Neural cell (in vitro differentiated cells): ENCODE results near the gene DIPK1C. TPM values are rescaled to one million over a fixed set of nuclear protein-coding genes. Genes with fewer than 3 reads are reported as not detected.

Experiments used
- H2AFZ ChIP-seq: fragments of 200-600, 300-800 bp; sonication (generic), shearing (Covaris generic); 2 replicates; pipeline ENCODE4 v1.6.0; 2014; ENCODE audit warnings: low read depth, mild to moderate bottlenecking, antibody characterized with exemption, low read length, moderate library complexity
- H3F3A ChIP-seq: fragments of 200-600 bp; shearing (Covaris generic); 2 replicates; pipeline ENCODE4 v1.6.1; 2016; ENCODE audit warnings: mild to moderate bottlenecking, moderate library complexity, mixed read lengths, antibody characterized with exemption, low read length; ENCODE audit not compliant: insufficient read depth, poor library complexity, severe bottlenecking
- H3K27ac ChIP-seq: fragments of 200-600, 300-800 bp; sonication (generic), shearing (Covaris generic); 2 replicates; pipeline ENCODE4 v1.5.1; 2014; ENCODE audit warnings: mild to moderate bottlenecking, low read length, moderate library complexity
- H3K27me3 ChIP-seq: fragments of 300-800, 200-600 bp; sonication (generic), shearing (Covaris generic); 2 replicates; pipeline ENCODE4 v1.6.0; 2014; ENCODE audit warnings: mild to moderate bottlenecking, low read depth, low read length, moderate library complexity; ENCODE audit not compliant: insufficient read depth
- H3K36me3 ChIP-seq: fragments of 300-800, 200-600 bp; sonication (generic), shearing (Covaris generic); 2 replicates; pipeline ENCODE4 v1.5.1; 2014; ENCODE audit warnings: mild to moderate bottlenecking, antibody characterized with exemption, low read length, moderate library complexity; ENCODE audit not compliant: insufficient read depth
- H3K4me2 ChIP-seq: fragments of 300-800, 200-600 bp; sonication (generic), shearing (Covaris generic); 2 replicates; pipeline ENCODE4 v1.6.0; 2014; ENCODE audit warnings: mild to moderate bottlenecking, low read length
- H3K4me3 ChIP-seq: fragments of 300-800, 200-600 bp; sonication (generic), shearing (Covaris generic); 2 replicates; pipeline ENCODE4 v1.5.1; 2014; ENCODE audit warnings: mild to moderate bottlenecking, low read length, moderate library complexity
- H3K79me2 ChIP-seq: fragments of 200-600 bp; shearing (Covaris generic); replicated peaks from 2 replicates; pipeline ENCODE4 v1.6.0; 2014; ENCODE audit warnings: mild to moderate bottlenecking, low read length, moderate library complexity; ENCODE audit not compliant: insufficient read depth
- H3K9ac ChIP-seq: fragments of 300-800, 200-600 bp; sonication (generic), shearing (Covaris generic); 2 replicates; pipeline ENCODE4 v1.6.1; 2016; ENCODE audit warnings: mild to moderate bottlenecking, low read length, mixed read lengths
- H3K9me2 ChIP-seq: fragments of 200-600 bp; shearing (Covaris generic); 2 replicates; pipeline ENCODE4 v1.6.1; 2016; ENCODE audit warnings: mild to moderate bottlenecking, low read length, mixed read lengths; ENCODE audit not compliant: insufficient read depth
- H3K9me3 ChIP-seq: fragments of 200-600, 300-800 bp; sonication (generic), shearing (Covaris generic); 2 replicates; pipeline ENCODE4 v1.6.1; 2016; ENCODE audit warnings: mild to moderate bottlenecking, mixed run types, low read length, moderate library complexity, mixed read lengths
- H4K20me1 ChIP-seq: fragments of 200-600 bp; shearing (Covaris generic); 2 replicates; pipeline ENCODE4 v1.6.1; 2016; ENCODE audit warnings: mild to moderate bottlenecking, mixed run types; ENCODE audit not compliant: insufficient read depth
- CTCF ChIP-seq: fragments of 450-650 bp; IDR thresholded peaks from 2 replicates; pipeline ENCODE4 v1.5.1; 2014; ENCODE audit warnings: antibody characterized with exemption, mild to moderate bottlenecking, moderate library complexity; ENCODE audit not compliant: poor library complexity, severe bottlenecking
- EP300 ChIP-seq: fragments of 450-650 bp; conservative IDR thresholded peaks from 2 replicates; pipeline ENCODE4 v1.6.1; 2014; ENCODE audit warnings: antibody characterized with exemption, mild to moderate bottlenecking, moderate library complexity; ENCODE audit not compliant: poor library complexity, severe bottlenecking
- EZH2 ChIP-seq: fragments of 200-600, 300-800 bp; shearing (Covaris generic), sonication (generic); IDR thresholded peaks from 2 replicates; pipeline ENCODE4 v1.6.1; 2014; ENCODE audit warnings: antibody characterized with exemption, low read length, borderline replicate concordance, mild to moderate bottlenecking; ENCODE audit not compliant: insufficient read depth, poor library complexity, severe bottlenecking
- MXI1 ChIP-seq: fragments of 450-650 bp; conservative IDR thresholded peaks from 2 replicates; pipeline ENCODE4 v1.6.1; 2014; ENCODE audit warnings: antibody characterized with exemption, mild to moderate bottlenecking; ENCODE audit not compliant: poor library complexity, severe bottlenecking
- POLR2AphosphoS5 ChIP-seq: IDR thresholded peaks from 2 replicates; pipeline ENCODE4 v1.6.1; 2012
- RAD21 ChIP-seq: fragments of 450-650 bp; conservative IDR thresholded peaks from 2 replicates; pipeline ENCODE4 v1.6.1; 2014; ENCODE audit warnings: antibody characterized with exemption, mild to moderate bottlenecking, moderate library complexity
- REST ChIP-seq: IDR thresholded peaks from 2 replicates; pipeline ENCODE4 v1.6.1; 2012; ENCODE audit warnings: borderline replicate concordance
- SMC3 ChIP-seq: fragments of 450-650 bp; conservative IDR thresholded peaks from 2 replicates; pipeline ENCODE4 v1.6.1; 2014; ENCODE audit warnings: antibody characterized with exemption, mild to moderate bottlenecking, moderate library complexity; ENCODE audit not compliant: poor library complexity
- TAF1 ChIP-seq: IDR thresholded peaks from 2 replicates; pipeline ENCODE4 v1.6.1; 2012; ENCODE audit warnings: low read depth
- polyA plus RNA-seq: library from polyadenylated mRNA; depleted of rRNA; stranded (reverse); fragments of >200 nt; gene quantifications from 2 replicates; pipeline ENCODE4 v1.2.3, GENCODE V29; 2014

DIPK1C gene
- polyA plus RNA-seq, 1 donor from 2014 or later, result not detected

GRCh38 chr18:74456017-74456348 is 1.1 kb downstream of the DIPK1C start:
- Histone ChIP-seq H2AFZ (no peak overlapping the region), H3K4me3 (peak overlapping the region; percentile 82), H3K79me2 (no peaks in the 10 kb centered on the region), H3K27ac (no peak overlapping the region), H4K20me1 (no peaks in the 10 kb centered on the region), H3K9ac (peak overlapping the region; percentile 34), H3K27me3 (peaks cover 41% of the 10 kb centered on the region), H3K4me2 (peak overlapping the region; percentile 42), H3K9me3 (no peaks in the 10 kb centered on the region), H3K36me3 (no peaks in the 10 kb centered on the region), H3K9me2 (no peaks in the 10 kb centered on the region), H3F3A (no peaks in the 10 kb centered on the region)
- TF ChIP-seq EP300, result no peak
- no peak for TF ChIP-seq CTCF
- TF ChIP-seq RAD21, result no peak
- no peak for TF ChIP-seq POLR2AphosphoS5
- no peak for TF ChIP-seq SMC3
- TF ChIP-seq TAF1, result no peak
- no peak for TF ChIP-seq EZH2
- no peak for TF ChIP-seq MXI1
- TF ChIP-seq REST, result no peak

GRCh38 chr18:74455386-74455785 is 1.7 kb downstream of the DIPK1C start:
- H3K36me3 ChIP-seq, result no peaks in the 10 kb centered on the region
- no peaks in the 10 kb centered on the region for H3F3A ChIP-seq
- peaks cover 41% of the 10 kb centered on the region for H3K27me3 ChIP-seq
- no peaks in the 10 kb centered on the region for H3K9me2 ChIP-seq
- TF ChIP-seq RAD21 (no peak), CTCF (no peak), POLR2AphosphoS5 (no peak), EZH2 (no peak)
- no peaks in the 10 kb centered on the region for H3K79me2 ChIP-seq
- H3K4me3 ChIP-seq, result no peak overlapping the region
- no peaks in the 10 kb centered on the region for H3K9me3 ChIP-seq
- H4K20me1 ChIP-seq, result no peaks in the 10 kb centered on the region
- H2AFZ ChIP-seq, result no peak overlapping the region
- no peak overlapping the region for H3K4me2 ChIP-seq
- no peak overlapping the region for H3K27ac ChIP-seq
- H3K9ac ChIP-seq, result no peak overlapping the region
